ENCODE measurements around the gene CRYL1. TPM values are rescaled to one million over a fixed set of nuclear protein-coding genes. Genes with fewer than 3 reads are reported as not detected.

Gene CRYL1
- total and polyA plus RNA-seq, 2 experiments from 2014 or later: 65.5 to 66.2 TPM

DNA sequence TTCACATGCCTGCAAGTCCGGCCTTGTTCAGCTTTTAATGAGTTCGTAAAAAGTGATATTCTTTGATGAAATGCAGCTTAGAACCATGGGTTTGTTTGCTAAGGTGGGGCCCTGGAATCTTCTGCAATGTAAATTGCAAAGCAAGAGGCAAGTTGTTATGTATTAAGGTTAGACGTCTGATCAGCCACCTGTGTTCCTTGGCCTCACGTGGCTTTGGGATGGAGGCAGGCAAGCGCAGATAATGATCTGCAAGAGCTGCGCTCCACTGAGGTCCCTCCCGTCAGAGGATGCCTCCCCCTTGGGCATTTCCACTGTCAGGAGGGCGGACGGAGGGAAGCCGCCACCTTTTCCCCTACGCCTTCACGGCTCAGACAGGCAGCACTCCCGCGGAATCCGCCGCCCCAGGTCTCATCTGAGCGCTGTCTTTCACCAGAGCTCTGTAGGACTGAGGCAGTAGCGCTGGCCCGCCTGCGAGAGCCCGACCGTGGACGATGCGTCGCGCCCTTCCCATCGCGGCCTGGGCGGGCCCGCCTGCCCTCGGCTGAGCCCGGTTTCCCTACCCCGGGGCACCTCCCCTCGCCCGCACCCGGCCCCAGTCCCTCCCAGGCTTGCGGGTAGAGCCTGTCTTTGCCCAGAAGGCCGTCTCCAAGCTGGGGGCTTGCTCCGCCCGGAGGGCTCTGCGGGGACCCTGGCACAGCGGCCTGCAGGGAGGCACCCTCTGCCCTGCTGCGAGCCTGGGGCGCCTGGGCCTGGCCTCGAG lies 110.9 kb downstream of the CRYL1 start:
- no peak for DNase-seq (ENCODE audit: low spot score)
- peaks cover 9% of the 10 kb centered on the region for H3K4me1 ChIP-seq (ENCODE audit: insufficient read depth)
- no peak overlapping the region for H3K4me3 ChIP-seq
- H3K27ac ChIP-seq: no peak overlapping the region
- WGBS (ENCODE audit: low lambda C conversion rate, missing lambda C conversion rate): 54% methylated on average over 44 of the region's 45 CpGs
- no peaks in the 10 kb centered on the region for H4K20me1 ChIP-seq (ENCODE audit: insufficient read depth, poor library complexity, severe bottlenecking)
- no peak for TF ChIP-seq EZH2phosphoT487 (IDR thresholded peaks at IDR 0.05; ENCODE audit: low read depth, severe bottlenecking, unreplicated experiment)
- no peaks in the 10 kb centered on the region for H3K9me2 ChIP-seq (replicated peaks; ENCODE audit: insufficient read depth)
- H3K9me3 ChIP-seq (ENCODE audit: low read depth): no peaks in the 10 kb centered on the region
- no peaks in the 10 kb centered on the region for H3K79me2 ChIP-seq
- H3K36me3 ChIP-seq (replicated peaks; ENCODE audit: insufficient read depth, low read depth): no peaks in the 10 kb centered on the region
- no peak overlapping the region for H2AFZ ChIP-seq
- H3K27me3 ChIP-seq: no peaks in the 10 kb centered on the region
- peak overlapping the region; percentile 44 for H3K4me2 ChIP-seq

DNA sequence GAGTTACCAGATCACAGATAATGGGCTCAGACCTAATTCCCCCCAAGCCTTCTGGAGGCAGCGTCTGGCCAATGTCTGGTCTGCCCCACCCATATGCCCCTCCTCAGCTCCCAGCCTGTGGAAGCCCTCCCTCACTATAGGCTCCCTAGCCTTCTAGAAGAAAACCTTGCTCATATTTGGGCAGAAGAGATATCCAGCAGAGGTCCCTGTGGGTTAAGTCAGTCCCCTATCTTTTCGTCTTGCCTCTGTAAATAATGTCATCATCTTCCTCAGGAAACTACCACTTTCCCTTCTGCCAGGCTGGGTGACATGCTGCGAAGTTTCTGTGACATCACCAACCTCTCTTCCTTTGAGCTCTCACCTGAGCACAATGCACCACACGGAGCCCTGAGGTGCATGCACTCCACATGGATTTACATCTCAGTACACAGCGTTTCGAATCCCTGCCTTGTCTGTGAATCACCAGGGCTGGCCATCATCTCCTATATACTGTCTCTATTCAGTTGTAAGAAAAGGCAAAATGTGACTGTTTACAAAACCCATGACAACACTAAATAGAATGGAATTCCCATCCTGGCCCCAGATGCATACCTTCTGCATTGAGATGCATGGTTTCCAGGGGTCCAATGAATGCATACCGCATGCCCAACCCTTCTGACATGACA lies 112.8 kb downstream of the CRYL1 start:
- TF ChIP-seq EZH2phosphoT487 (IDR thresholded peaks at IDR 0.05; ENCODE audit: low read depth, severe bottlenecking, unreplicated experiment): no peak
- TF ChIP-seq EZH2 (IDR thresholded peaks at IDR 0.05; ENCODE audit: borderline replicate concordance): no peak
- TF ChIP-seq, protein P1, sequence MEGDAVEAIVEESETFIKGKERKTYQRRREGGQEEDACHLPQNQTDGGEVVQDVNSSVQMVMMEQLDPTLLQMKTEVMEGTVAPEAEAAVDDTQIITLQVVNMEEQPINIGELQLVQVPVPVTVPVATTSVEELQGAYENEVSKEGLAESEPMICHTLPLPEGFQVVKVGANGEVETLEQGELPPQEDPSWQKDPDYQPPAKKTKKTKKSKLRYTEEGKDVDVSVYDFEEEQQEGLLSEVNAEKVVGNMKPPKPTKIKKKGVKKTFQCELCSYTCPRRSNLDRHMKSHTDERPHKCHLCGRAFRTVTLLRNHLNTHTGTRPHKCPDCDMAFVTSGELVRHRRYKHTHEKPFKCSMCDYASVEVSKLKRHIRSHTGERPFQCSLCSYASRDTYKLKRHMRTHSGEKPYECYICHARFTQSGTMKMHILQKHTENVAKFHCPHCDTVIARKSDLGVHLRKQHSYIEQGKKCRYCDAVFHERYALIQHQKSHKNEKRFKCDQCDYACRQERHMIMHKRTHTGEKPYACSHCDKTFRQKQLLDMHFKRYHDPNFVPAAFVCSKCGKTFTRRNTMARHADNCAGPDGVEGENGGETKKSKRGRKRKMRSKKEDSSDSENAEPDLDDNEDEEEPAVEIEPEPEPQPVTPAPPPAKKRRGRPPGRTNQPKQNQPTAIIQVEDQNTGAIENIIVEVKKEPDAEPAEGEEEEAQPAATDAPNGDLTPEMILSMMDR (IDR thresholded peaks at IDR 0.05; ENCODE audit: poor library complexity): no peak
- 57% methylated on average over 7 of the region's 7 CpGs for WGBS (ENCODE audit: low lambda C conversion rate, missing lambda C conversion rate)
- H3K9me2 ChIP-seq (replicated peaks; ENCODE audit: insufficient read depth): no peaks in the 10 kb centered on the region
- DNase-seq (ENCODE audit: low spot score): no peak
- H4K20me1 ChIP-seq (ENCODE audit: insufficient read depth, poor library complexity, severe bottlenecking): no peaks in the 10 kb centered on the region
- no peak overlapping the region for H3K4me3 ChIP-seq
- no peaks in the 10 kb centered on the region for H3K36me3 ChIP-seq (replicated peaks; ENCODE audit: insufficient read depth, low read depth)
- H2AFZ ChIP-seq: no peak overlapping the region
- no peak overlapping the region for H3K27ac ChIP-seq
- peaks cover 9% of the 10 kb centered on the region for H3K4me1 ChIP-seq (ENCODE audit: insufficient read depth)
- no peaks in the 10 kb centered on the region for H3K27me3 ChIP-seq
- H3K4me2 ChIP-seq: no peak overlapping the region
- no peaks in the 10 kb centered on the region for H3K79me2 ChIP-seq
- H3K9me3 ChIP-seq (ENCODE audit: low read depth): no peaks in the 10 kb centered on the region

DNA sequence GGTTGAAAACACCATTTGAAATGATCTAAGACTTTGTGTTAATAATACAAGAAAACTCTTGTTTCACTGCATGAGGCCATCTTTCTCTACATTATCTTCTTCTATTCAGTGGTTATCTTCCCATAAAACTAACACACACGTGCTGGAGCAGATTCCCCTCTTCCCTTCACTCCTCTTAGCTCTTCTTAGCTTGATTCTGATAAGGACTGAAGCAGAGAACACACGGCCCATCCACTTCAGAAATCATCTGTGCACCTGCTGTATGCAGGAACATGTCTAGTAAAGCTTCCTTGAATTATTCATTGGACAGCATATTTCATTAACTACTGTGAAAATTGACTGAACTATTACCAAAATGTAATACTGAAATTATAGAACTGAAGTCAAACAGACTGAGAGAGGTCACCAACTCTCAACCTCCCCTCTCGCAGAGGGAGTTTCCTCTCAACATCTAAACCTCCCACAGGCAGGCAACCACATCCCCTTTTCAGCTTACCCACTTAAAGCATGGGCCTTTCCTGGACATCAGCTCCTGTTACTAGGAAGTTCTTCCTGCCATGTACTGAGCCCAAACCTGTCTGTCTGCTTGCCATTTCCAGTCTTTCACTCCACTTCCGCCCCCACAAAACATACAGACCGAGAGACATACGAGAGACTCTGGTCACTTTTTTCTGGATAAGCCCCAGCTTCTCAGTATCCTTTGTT lies 113.9 kb downstream of the CRYL1 start:
- Histone ChIP-seq H3K79me2 (no peaks in the 10 kb centered on the region), H3K27me3 (no peaks in the 10 kb centered on the region), H3K9me3 (ENCODE audit: low read depth) (no peaks in the 10 kb centered on the region), H3K27ac (no peak overlapping the region), H2AFZ (no peak overlapping the region), H3K4me1 (ENCODE audit: insufficient read depth) (peaks cover 8% of the 10 kb centered on the region), H4K20me1 (ENCODE audit: insufficient read depth, poor library complexity, severe bottlenecking) (no peaks in the 10 kb centered on the region), H3K4me3 (no peak overlapping the region), H3K9me2 (replicated peaks; ENCODE audit: insufficient read depth) (no peaks in the 10 kb centered on the region), H3K4me2 (no peak overlapping the region), H3K36me3 (replicated peaks; ENCODE audit: insufficient read depth, low read depth) (no peaks in the 10 kb centered on the region)
- DNase-seq (ENCODE audit: low spot score): no peak
- TF ChIP-seq EZH2 (IDR thresholded peaks at IDR 0.05; ENCODE audit: borderline replicate concordance) (no peak), EZH2phosphoT487 (IDR thresholded peaks at IDR 0.05; ENCODE audit: low read depth, severe bottlenecking, unreplicated experiment) (no peak)
- TF ChIP-seq, protein P1 (IDR thresholded peaks at IDR 0.05; ENCODE audit: poor library complexity): no peak
- WGBS (ENCODE audit: low lambda C conversion rate, missing lambda C conversion rate): 58% methylated on average over 6 of the region's 6 CpGs

DNA sequence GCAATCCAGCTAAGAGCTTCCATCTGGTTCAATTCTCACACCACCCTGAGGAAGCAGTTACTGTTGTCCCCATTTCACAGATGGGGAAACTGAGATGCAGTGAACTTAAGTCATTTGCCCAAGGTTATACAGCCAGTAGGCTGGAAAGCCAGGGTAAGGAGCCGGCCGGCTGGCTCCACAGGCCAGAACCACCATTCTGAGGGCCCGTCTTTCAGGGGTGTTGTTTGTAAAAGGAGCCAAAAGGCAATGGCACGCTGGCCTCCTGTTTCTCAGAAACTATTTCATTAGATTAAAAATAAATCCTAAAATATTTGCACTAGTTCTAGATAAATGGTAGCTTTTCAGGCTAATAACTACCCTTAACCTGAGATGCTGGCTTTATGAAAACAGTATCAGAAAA lies 114.9 kb downstream of the CRYL1 start:
- WGBS (ENCODE audit: low lambda C conversion rate, missing lambda C conversion rate): 90% methylated on average over 4 of the region's 4 CpGs
- peaks cover 6% of the 10 kb centered on the region for H3K4me1 ChIP-seq (ENCODE audit: insufficient read depth)
- H3K36me3 ChIP-seq (replicated peaks; ENCODE audit: insufficient read depth, low read depth): no peaks in the 10 kb centered on the region
- no peak overlapping the region for H3K4me3 ChIP-seq
- H3K27ac ChIP-seq: no peak overlapping the region
- DNase-seq (ENCODE audit: low spot score): no peak
- H2AFZ ChIP-seq: no peak overlapping the region
- no peaks in the 10 kb centered on the region for H3K9me2 ChIP-seq (replicated peaks; ENCODE audit: insufficient read depth)
- H4K20me1 ChIP-seq (ENCODE audit: insufficient read depth, poor library complexity, severe bottlenecking): no peaks in the 10 kb centered on the region
- no peak overlapping the region for H3K4me2 ChIP-seq
- H3K79me2 ChIP-seq: no peaks in the 10 kb centered on the region
- H3K27me3 ChIP-seq: no peaks in the 10 kb centered on the region
- no peaks in the 10 kb centered on the region for H3K9me3 ChIP-seq (ENCODE audit: low read depth)
- no peak for TF ChIP-seq EZH2 (IDR thresholded peaks at IDR 0.05; ENCODE audit: borderline replicate concordance)
- TF ChIP-seq, protein P1 (IDR thresholded peaks at IDR 0.05; ENCODE audit: poor library complexity): no peak
- TF ChIP-seq EZH2phosphoT487 (IDR thresholded peaks at IDR 0.05; ENCODE audit: low read depth, severe bottlenecking, unreplicated experiment): no peak
